Large intestine (tissue), 3 donors: ENCODE results near the gene DIS3L2. TPM values are rescaled to one million over a fixed set of nuclear protein-coding genes. Genes with fewer than 3 reads are reported as not detected.
"Not testable (repeated sequence)": the region's sequence is repeated elsewhere in the genome, so short reads cannot be mapped to it uniquely, and the experiment has no call there.

Experiments
- DNase-seq, 2 donors: peaks; one replicate each; pipeline versions ENCODE4 v3.0.0 to v3.0.0-alpha.2; 2013
- H3K27ac ChIP-seq: one replicate; pipeline ENCODE4 v1.5.1; 2013; ENCODE audit warnings: low read length
- H3K27me3 ChIP-seq: 2 replicates; pipeline ENCODE4 v1.6.1; 2013; ENCODE audit warnings: low read length; ENCODE audit not compliant: control insufficient read depth, insufficient read depth
- H3K36me3 ChIP-seq: 2 replicates; pipeline ENCODE4 v1.6.1; 2013; ENCODE audit warnings: low read length; ENCODE audit not compliant: control insufficient read depth, insufficient read depth
- H3K4me1 ChIP-seq: one replicate; pipeline ENCODE4 v1.6.1; 2013; ENCODE audit warnings: low read length; ENCODE audit not compliant: control insufficient read depth, insufficient read depth
- H3K4me3 ChIP-seq: one replicate; pipeline ENCODE4 v1.5.1; 2013; ENCODE audit warnings: low read length
- H3K9me3 ChIP-seq: one replicate; pipeline ENCODE4 v1.6.1; 2013; ENCODE audit warnings: mild to moderate bottlenecking, low read depth, low read length, moderate library complexity; ENCODE audit not compliant: control insufficient read depth
- WGBS: methylation state at CpG from one replicate; pipeline ENCODE4 v1.1.5; 2013; ENCODE audit warnings: low lambda C conversion rate; ENCODE audit not compliant: insufficient coverage; 5-methylcytosine and 5-hydroxymethylcytosine counted together
- polyA plus RNA-seq: library from polyadenylated mRNA; unstranded; fragments of 120-200 nt; gene quantifications from one replicate; pipeline ENCODE4 v1.2.1, GENCODE V29; 2013

The DIS3L2 gene
- polyA plus RNA-seq, 1 donor: 23.6 TPM

DNA sequence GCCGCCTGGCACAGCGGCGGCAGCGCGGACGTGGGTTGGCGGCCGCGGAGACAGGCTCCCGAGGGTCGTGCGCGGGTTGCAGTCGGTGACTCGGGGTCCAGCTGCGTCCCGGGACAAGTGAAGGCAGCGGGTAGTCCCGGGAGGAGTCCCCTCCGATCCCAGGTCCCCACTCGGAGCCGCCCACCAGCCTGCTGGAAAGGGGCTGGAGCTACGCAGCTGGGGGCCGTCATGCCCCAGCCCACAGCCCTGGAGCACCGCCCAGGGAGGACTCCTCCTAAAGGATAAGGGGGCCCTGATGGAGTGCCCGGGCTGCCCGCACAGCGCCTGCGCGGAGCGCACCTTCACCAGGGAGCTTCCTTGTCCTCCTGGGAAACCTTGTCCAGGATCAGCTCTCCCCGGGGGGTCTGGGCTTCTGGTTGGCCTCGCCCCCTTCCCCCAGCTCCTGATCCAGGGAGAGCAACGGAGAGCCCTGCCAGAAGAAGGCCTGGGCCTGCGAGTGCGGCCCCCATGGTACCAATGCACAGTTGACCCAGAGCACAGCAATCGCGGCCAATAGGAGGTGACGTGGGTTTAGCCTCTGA lies 391.1 kb downstream of the DIS3L2 start:
- no peak for DNase-seq
- no CpG with 5 or more reads among the region's 39 CpGs for WGBS

DNA sequence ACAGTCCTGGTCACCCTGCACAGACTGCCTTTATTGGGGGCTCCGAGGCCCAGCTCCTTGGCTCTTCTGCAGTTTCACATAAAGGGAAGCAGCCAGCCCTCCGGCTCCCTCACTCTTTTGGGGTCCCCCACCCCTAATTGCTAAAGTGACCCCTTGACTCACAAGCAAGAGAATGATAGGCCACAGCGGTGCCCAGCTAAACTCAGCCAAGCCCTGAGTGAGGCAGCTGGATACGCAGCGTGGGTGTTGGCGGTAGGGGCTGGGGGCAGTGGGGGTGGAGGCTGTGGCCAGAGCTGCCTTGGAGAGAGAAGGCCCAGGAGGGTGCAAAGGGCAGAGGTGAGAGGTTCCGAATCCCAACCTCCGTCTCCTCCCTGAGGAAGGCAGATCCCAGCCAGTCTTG lies 391.6 kb downstream of the DIS3L2 start:
- Histone ChIP-seq H3K4me1 (peaks cover 3% of the 10 kb centered on the region), H3K27ac (no peak overlapping the region), H3K27me3 (peaks cover 62% of the 10 kb centered on the region), H3K36me3 (no peaks in the 10 kb centered on the region), H3K9me3 (peaks cover 6% of the 10 kb centered on the region), H3K4me3 (no peak overlapping the region)
- no peak for DNase-seq
- no CpG with 5 or more reads among the region's 8 CpGs for WGBS

More for the DNA sequence above, 391.1 kb downstream of the DIS3L2 start:
- Histone ChIP-seq H3K4me1 (peaks cover 3% of the 10 kb centered on the region), H3K27me3 (peaks cover 64% of the 10 kb centered on the region), H3K4me3 (no peak overlapping the region), H3K9me3 (peaks cover 6% of the 10 kb centered on the region), H3K36me3 (no peaks in the 10 kb centered on the region), H3K27ac (no peak overlapping the region)

DNA sequence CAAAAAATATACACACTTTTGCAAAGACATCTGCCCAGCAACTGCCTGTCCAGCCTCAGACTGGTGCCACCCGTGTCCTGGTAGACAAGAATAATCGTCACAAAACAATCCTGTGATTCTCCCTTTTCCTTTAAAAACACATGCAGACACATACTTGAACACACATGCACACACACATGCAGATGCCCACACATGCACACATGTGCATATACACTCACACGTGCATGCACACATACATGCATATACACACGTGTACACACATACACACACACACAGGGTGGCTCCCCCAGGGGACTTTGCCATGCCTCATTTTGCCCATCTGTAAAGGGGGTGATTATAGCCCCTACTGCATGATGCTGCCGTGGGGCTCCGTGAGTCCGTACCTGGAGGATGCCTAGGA lies 392.1 kb downstream of the DIS3L2 start:
- DNase-seq: no peak
- Histone ChIP-seq H3K27ac (no peak overlapping the region), H3K36me3 (no peaks in the 10 kb centered on the region), H3K9me3 (peaks cover 6% of the 10 kb centered on the region), H3K4me3 (no peak overlapping the region), H3K4me1 (peaks cover 3% of the 10 kb centered on the region), H3K27me3 (peaks cover 59% of the 10 kb centered on the region)
- WGBS: no CpG with 5 or more reads among the region's 7 CpGs

DNA sequence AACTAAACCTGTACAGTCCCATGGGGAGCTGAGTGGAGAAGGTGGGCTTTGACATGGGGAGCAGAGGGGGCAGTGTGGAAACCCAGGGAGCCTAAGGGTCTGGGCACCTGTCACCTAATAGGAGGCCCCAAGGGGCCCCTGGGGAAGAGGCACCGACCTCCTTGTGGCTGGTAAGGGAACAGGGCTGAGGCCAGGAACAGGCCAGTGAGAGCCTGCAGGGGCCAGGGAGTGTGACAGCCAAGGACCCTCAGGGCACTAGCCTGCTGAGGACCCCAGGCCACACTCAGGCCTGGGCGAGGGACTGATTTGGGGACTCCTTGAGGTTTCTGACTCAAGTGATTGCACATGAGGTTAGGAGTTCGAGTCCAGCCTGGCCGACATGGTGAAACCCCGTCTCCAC lies 392.6 kb downstream of the DIS3L2 start:
- peaks cover 6% of the 10 kb centered on the region for H3K9me3 ChIP-seq
- peaks cover 3% of the 10 kb centered on the region for H3K4me1 ChIP-seq
- no CpG with 5 or more reads among the region's 5 CpGs for WGBS
- peaks cover 55% of the 10 kb centered on the region for H3K27me3 ChIP-seq
- H3K4me3 ChIP-seq: no peak overlapping the region
- no peak for DNase-seq
- H3K27ac ChIP-seq: no peak overlapping the region
- no peaks in the 10 kb centered on the region for H3K36me3 ChIP-seq

DNA sequence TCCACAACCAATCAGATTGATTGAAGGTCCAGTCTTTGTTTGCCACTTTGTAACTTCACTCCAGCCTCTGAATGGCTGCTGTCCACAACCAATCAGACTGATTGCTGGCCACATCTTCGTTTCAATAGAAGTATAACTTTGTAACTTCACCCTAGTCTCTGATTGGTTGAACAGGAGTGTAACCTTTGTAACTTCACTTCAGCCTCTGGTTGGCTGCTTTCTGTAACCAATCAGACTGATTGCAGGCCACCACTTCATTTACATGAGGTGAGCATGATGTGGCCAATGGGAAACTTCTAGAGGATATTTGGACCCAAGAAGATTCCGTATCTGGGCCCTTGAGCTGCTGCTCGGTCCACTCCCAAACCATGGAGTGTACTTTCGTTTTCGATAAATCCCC lies 400.1 kb downstream of the DIS3L2 start:
- 100% methylated on average over 2 of the region's 5 CpGs for WGBS
- Histone ChIP-seq H3K4me1 (peaks cover 4% of the 10 kb centered on the region), H3K9me3 (no peaks in the 10 kb centered on the region), H3K4me3 (no peak overlapping the region), H3K27ac (no peak overlapping the region), H3K36me3 (no peaks in the 10 kb centered on the region), H3K27me3 (no peaks in the 10 kb centered on the region)
- DNase-seq: no peak

DNA sequence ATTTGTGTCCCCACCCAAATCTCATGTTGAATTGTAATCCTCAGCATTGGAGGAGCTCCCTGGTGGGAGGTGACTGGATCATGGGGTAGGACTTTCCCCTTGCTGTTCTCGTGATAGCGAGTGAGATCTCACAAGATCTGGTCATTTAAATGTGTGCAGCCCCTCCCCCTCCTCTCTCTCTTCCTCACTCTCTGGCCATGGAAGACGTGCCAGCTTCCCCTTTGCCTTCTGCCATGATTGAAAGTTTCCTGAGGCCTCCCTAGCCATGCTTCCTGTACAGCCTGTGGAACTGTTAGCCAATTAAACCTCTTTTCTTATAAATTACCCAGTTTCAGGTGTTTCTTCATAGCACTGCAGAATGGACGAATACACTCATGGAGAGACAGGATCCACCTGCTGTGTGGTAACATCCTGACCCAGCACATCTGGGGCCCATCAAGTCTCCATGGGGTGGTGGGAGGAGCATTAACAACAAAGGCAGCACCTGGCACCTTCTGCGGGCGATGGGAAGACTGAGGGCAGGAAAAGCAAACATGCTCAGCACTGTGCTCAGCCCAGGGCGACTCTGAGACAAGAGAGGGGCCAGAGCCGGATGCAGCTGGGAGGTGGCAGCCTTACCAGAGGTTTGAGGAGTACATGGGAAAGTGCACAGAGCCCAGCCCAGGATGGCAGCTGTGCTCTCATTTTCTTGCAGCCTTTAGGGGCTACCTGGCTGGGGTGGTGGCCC lies 400.8 kb downstream of the DIS3L2 start:
- no peak for DNase-seq
- no peaks in the 10 kb centered on the region for H3K36me3 ChIP-seq
- no peak overlapping the region for H3K27ac ChIP-seq
- peaks cover 4% of the 10 kb centered on the region for H3K4me1 ChIP-seq
- WGBS: no CpG with 5 or more reads among the region's 8 CpGs
- no peaks in the 10 kb centered on the region for H3K27me3 ChIP-seq
- no peak overlapping the region for H3K4me3 ChIP-seq
- no peaks in the 10 kb centered on the region for H3K9me3 ChIP-seq

DNA sequence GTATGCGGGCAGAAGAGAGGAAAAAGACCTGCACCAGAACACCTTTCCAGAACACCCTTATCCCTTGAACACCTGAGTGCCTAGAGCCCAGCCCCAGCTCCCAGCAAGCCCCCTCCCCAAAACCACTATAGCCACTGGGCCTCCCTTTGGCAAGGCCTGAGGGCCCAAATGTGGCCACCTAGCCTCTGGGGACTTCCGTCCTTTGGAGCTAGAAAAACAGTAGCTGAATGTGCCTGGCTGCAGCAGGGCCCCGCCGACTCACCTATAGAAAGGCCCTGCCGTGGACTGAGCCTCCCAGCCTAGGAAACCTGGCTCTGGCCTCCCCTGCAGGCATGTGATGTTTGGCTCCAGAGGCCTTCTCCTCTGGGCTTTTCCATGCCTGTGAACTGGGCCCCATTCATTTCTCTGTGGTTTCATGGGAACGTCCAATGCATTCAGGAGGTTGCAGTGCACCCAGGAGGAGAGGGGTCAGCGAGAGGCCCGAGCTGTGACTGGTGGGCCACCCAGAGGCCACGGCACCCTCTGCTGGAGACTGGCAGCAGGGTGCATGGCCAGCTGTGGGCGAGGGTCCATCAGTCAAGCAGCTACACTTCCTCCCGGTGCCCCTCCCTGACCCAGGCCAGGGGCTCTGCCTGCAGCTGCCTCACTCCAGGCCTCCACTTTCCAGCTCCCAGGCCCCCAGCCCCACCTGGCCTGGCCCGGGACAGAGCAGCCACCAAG lies 401.7 kb downstream of the DIS3L2 start:
- not testable (repeated sequence) for H3K27me3 ChIP-seq, H3K27ac ChIP-seq, H3K36me3 ChIP-seq, H3K9me3 ChIP-seq, H3K4me1 ChIP-seq, DNase-seq, H3K4me3 ChIP-seq
- no CpG with 5 or more reads among the region's 12 CpGs for WGBS

DNA sequence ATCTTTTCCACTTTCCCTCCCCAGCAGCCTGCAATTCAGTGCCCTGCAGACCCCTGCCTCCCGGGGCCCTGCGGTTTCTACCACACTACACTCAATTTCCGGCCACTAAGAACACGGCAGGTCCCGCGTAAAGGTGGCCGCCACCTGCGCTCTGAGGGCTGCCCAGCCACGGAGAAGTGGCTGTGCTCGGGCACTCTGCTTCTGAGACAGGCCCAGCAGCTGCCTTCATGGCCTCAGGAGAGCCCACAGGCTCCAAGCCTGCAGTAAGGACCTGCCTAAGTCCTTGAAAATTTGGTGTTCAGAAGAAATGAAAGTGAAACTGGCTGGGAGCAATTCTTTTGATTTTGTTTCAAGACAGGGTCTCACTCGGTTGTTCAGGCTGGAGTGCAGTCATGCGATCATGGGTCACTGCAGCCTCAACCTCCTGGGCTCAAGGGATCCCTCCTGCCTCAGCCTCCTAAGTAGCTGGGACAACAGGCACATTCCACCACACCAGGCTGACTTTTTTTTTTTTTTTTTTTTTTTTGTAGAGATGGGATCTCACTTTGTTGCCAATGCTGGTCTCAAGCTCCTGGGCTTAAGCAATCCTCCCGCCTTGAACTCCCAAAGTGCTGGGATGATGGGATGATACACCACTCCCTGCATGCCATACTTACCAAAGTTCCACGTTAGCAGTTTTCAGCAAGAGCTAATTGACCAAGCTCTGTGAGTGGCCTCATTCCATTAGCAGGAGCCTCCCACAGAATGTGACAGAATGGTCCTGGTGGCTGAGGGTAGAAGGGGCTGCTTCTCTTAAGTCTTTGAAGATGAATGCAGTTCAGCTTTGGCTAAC lies 402.5 kb downstream of the DIS3L2 start:
- Histone ChIP-seq H3K36me3 (no peaks in the 10 kb centered on the region), H3K4me1 (peaks cover 4% of the 10 kb centered on the region), H3K27me3 (no peaks in the 10 kb centered on the region), H3K27ac (no peak overlapping the region), H3K4me3 (no peak overlapping the region), H3K9me3 (no peaks in the 10 kb centered on the region)
- WGBS: no CpG with 5 or more reads among the region's 14 CpGs
- DNase-seq: no peak

DNA sequence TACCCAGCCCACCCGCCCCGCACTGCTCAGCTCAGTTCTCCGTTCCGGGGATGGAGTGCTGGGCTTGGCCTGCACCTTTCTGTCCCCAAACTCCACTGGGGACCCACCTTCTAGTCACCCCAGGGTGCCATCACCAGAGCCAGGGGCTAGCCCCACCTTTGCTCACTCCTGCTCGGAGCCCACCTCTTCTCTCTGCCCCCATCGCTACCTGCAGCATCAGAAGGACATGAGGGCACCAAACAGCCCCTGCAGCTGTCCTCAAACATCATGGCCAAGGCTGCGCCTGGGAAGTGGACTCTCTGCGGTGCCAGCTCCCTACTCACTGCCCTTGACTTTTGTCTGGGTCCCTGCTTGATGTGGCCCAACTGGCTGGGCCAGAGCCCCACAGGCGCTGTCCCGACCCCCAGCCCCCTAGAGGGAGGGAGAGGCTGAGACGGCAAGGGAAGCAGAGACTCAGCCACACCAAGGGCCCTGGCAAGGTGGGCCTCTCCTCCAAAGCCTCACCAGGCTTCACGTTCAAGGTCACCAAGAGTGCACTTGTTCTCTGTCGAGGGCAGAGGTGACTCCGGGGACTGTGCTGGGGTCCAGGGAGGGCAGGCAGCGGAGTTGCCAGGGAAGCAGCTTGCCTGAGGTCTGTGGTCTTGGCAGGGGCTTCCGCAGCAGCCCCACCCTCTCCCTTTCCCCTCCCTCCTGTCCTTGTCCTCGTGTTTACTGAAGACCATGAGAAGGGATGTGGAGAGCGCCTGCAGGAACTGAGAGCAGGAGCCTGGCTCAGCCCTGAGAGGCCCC lies 403.5 kb downstream of the DIS3L2 start:
- not testable (repeated sequence) for H3K4me3 ChIP-seq, H3K36me3 ChIP-seq, H3K4me1 ChIP-seq, H3K27ac ChIP-seq, H3K9me3 ChIP-seq, DNase-seq, H3K27me3 ChIP-seq
- no CpG with 5 or more reads among the region's 18 CpGs for WGBS
